ENCODE results near the gene TNFSF10.

Gene TNFSF10

DNA sequence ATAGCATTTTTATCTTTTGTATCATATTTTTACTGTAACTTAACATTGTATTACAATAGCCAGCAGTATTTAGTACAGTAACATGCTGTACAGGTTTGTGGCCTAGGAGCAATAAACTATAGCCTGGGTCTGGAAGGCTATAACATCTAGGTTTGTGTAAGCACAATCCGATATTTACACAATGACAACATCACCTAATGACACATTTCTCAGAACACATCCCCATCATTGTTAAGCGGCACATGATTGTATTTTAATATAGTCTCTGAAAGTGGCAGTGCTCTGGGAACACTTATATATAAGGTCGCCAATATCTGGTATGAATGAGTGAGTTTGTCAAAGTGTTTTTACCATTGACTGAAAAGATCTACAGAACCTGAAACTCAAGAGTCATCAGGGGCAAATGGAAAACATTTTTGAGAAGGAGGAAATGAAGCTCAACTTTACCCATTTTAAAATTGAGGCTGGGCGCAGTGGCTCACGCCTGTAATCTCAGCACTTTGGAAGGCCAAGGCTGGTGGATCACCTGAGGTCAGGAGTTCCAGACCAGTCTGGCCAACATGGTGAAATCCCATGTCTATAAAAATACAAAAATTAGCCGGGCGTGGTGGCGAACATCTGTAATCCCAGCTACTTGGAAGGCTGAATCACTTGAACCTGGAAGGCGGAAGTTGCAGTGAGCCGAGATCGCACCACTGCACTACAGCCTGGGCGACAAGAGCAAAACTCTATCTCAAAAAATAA, 38.8 kb upstream of the TNFSF10 start:
- no peak overlapping the region for H3K4me3 ChIP-seq (ENCODE audit: low read depth, low read length)
- TF ChIP-seq, protein P1, sequence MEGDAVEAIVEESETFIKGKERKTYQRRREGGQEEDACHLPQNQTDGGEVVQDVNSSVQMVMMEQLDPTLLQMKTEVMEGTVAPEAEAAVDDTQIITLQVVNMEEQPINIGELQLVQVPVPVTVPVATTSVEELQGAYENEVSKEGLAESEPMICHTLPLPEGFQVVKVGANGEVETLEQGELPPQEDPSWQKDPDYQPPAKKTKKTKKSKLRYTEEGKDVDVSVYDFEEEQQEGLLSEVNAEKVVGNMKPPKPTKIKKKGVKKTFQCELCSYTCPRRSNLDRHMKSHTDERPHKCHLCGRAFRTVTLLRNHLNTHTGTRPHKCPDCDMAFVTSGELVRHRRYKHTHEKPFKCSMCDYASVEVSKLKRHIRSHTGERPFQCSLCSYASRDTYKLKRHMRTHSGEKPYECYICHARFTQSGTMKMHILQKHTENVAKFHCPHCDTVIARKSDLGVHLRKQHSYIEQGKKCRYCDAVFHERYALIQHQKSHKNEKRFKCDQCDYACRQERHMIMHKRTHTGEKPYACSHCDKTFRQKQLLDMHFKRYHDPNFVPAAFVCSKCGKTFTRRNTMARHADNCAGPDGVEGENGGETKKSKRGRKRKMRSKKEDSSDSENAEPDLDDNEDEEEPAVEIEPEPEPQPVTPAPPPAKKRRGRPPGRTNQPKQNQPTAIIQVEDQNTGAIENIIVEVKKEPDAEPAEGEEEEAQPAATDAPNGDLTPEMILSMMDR (IDR thresholded peaks at IDR 0.05; ENCODE audit: low read depth, low read length): no peak
- in situ Hi-C loops (cut with HindIII; ENCODE audit: low sequenced_read_pairs): no loop called here
- no peak for DNase-seq (ENCODE audit: low read depth, low spot score)

DNA sequence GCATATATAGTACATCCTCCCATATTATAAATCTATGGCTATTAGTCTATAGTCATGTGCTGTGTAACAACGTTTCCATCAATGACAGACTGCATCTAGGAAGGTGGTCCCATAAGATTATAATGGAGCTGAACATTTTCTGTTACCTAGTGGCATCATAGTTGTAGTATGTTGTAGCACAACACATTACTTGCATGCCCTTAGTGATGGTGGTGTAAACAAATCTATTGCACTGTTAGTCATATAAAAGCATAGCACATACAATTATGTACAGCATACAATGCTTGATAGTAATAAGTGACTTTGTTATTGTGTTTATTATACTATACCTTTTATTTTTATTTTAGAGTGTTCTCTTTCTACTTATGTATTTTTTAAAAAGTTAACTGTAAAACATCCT, 37.4 kb upstream of the TNFSF10 start:
- no peak for DNase-seq (ENCODE audit: low read depth, low spot score)
- no peak overlapping the region for H3K4me3 ChIP-seq (ENCODE audit: low read depth, low read length)
- TF ChIP-seq, protein P1 (IDR thresholded peaks at IDR 0.05; ENCODE audit: low read depth, low read length): no peak
- in situ Hi-C loops (cut with HindIII; ENCODE audit: low sequenced_read_pairs): no loop called here

DNA sequence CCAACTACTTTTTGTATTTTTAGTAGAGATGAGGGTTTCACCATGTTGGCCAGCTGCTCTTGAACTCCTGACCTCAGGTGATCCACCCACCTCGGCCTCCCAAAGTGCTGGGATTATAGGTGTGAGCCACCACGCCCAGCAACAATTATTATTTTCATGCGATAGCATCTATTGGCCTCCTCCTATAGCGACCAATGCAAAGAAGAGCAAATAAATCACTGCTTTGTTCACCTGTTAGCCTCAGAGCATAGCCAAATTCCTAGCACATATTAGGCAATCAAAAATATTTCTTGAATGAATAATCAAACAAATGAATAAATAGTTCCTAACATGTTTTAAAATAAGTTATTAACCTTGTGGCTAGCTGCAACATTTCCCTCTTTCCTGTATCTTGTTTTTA, 36.8 kb upstream of the TNFSF10 start:
- TF ChIP-seq, protein P1 (IDR thresholded peaks at IDR 0.05; ENCODE audit: low read depth, low read length): no peak
- no peak overlapping the region for H3K4me3 ChIP-seq (ENCODE audit: low read depth, low read length)
- no peak for DNase-seq (ENCODE audit: low read depth, low spot score)
- in situ Hi-C loops (cut with HindIII; ENCODE audit: low sequenced_read_pairs): no loop called here

DNA sequence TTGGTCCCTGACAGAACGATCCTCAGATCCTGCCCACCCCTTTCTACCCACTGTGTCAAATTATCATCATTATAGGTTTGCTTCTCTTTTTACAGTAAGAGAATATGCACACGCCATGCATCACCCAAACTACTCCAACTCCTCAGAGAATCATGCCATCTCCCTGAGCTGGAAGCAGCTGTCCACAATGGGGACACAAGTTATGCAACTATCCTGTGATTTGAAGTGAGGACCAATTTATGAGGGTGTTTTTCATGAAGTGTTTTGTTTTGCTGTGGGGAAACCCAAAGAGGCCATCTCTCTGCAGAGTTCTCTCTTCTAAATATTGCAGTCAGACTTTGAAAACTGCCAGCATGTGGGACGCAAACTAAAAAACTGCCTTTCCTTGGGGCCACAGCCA, 35.8 kb upstream of the TNFSF10 start:
- TF ChIP-seq, protein P1 (IDR thresholded peaks at IDR 0.05; ENCODE audit: low read depth, low read length): no peak
- DNase-seq (ENCODE audit: low read depth, low spot score): no peak
- H3K4me3 ChIP-seq (ENCODE audit: low read depth, low read length): no peak overlapping the region
- in situ Hi-C loops (cut with HindIII; ENCODE audit: low sequenced_read_pairs): no loop called here

DNA sequence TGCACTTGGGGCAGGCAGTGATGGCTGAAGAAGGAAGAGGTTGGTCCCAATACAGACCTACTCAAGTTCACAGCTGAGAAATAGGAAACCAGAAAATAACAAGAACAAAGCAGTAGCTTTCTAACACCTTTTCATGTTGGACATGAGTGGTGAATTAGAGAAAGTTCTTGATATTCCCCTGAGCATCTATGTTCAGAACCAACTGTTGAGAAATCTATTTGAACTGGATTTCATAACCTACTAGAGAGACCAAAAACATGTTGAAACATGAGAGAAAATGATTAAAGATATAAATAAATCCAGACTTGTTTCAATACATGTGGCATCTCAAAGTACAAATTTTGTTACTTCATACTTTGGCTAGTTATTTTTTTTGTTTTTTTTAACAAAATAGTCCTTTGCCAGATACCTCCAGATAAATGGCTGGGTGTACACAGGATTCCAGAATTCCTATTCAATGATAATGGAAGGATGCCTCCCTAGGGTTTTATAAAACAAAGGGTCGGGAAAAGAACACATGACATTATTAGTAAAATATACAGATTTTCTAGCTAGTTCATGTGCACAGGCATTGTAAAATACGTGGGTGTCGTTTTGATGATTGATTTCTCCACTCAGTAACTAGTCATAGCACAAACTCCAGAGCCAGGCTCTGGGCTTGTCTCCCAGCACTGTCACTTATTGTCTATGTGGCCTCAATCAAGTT, 34.4 kb upstream of the TNFSF10 start:
- H3K4me3 ChIP-seq (ENCODE audit: low read depth, low read length): no peak overlapping the region
- TF ChIP-seq, protein P1 (IDR thresholded peaks at IDR 0.05; ENCODE audit: low read depth, low read length): no peak
- in situ Hi-C loops (cut with HindIII; ENCODE audit: low sequenced_read_pairs): no loop called here
- no peak for DNase-seq (ENCODE audit: low read depth, low spot score)

DNA sequence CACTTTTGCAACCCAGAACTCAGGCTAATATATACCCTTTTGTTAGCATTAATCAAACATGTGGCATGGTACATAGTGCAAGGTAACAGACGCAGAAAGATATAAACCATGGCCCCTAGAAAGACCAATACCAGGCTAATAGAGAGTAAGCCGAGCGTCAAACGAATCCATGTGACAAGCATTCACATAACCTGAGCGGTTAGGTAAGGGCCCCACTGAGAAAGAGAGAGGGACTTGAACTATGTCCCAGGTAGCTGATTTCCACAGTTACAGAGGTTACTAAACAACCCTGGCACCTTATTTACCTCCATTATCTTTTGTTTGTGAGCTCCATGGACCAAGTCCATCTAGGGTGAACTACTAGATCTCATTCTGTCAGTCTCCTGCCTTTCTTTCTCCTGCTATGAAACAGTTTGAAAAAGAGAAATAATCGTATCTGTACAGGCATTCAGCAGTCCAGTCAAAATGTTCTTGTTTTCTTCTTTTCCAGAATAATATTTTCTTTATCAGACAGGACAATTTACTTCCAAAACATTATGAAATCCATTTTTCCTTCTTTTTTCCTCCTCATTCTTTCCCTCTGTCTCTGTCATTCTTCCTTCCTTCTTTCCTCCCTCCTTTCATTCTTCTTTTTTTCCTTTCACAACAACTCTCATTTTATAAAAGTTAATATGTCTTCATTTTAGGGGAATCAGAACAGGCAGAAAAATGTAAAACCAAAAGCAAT, 30.5 kb upstream of the TNFSF10 start:
- H3K4me3 ChIP-seq (ENCODE audit: low read depth, low read length): no peak overlapping the region
- in situ Hi-C loops (cut with HindIII; ENCODE audit: low sequenced_read_pairs): no loop called here
- DNase-seq (ENCODE audit: low read depth, low spot score): no peak
- TF ChIP-seq, protein P1 (IDR thresholded peaks at IDR 0.05; ENCODE audit: low read depth, low read length): no peak

All from astrocyte of the spinal cord (primary cell).